Measurements from ENCODE around the gene JMY.

Gene JMY

DNA sequence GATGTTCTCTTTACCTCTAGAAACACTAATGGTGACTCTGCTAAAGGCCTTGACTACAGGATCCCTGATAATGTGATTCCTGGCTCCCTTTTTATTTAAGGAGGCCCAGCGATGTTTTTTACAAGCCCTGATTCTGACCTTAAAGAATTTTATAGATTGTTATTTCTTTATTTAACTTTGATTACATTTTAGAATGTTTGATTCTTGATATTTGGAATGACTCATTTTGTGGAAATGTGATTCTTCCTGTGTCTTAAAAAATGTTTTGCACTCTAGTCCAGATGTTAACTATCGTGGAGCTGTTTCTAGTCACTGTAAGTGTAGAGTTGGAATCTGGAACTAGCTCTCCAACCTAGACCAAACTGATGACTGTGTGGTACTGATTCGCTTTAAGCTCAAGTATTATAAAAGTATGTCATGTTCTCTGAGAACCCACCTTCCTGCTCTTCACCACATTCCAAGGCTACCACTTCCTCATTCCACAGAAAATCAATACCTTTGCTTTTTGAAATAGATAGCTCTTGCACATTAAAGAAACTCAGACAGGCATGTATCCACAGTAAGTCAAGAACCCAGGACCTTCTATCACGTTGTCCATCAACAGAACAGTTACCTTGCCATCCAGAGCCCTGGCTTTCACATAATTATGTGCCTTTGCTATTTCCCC, 65.2 kb downstream of the JMY start:
- DNase-seq = no peak

DNA sequence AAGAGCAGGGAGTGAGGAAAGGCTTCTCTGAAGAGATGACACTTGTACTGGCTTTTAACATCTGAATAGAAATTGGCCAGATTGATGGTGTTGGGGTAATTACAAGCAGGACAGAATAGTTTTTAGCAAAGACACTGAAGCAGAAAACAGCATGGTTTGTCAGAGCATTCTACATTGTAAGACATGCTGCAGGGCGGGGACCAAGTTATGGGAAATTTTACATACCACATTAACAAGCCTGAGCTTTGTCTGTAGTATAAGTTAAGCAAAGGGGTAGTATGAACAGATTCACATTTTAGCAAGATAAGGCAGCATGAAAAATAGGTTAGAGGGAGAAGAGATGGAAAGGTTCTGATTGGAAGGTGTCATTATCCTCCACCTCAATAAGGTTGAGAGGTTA, 66.5 kb downstream of the JMY start:
- no peak for DNase-seq

- no peak for DNase-seq
Measured at GRCh38 chr5:79305706-79306105, 69.8 kb downstream of the JMY start.

DNA sequence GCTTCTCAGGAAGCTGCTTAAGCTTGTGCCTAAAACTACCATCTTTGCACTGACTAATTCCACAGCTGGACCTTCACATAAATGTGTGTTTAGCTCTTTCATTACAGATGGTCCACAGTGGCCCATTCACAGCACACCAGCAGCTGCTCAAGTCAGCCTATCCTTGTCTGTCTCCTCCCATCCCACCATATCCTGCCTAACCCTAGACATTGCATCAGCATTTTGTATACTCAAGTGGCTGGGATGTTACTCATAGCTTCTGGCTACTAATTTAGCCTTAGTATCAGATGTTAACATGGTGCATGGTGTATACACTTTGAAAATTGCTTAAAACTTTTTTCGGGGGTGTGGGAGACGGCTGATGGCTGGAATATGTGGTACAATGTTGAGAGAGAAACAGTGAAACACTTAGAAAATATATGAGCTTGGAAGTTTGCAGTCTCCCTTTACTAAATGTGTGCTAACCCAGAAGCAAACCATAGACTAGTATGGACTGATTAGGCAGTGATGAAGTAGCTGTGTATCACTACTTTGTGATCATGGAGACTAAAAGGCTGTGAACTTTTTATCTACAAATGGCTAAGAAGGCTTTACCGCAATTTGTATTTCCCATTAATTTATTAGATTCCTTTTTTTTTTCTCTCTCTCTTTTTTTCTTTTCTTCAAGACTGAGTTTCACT, 83.1 kb downstream of the JMY start:
- DNase-seq = no peak

DNA sequence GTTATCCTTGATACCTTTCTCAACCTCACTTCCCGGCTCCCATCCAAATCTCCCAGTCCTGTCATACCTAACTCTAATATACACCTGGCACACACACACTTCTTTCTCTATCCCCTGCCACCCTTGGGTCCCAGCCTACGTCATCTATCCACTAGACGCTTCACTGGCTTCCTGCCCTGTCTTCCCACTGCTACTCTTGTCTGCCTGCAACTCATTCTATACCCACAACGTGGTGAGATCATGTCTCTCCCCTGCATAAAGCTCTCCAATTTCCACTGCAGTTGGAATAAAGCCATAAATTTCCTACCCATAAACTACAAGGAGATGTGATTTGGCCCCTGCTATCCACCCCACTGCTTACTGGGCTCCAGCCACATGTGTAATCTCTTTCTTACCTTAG, 93.5 kb downstream of the JMY start:
- DNase-seq = no peak

- no peak for DNase-seq
Measured at GRCh38 chr5:79330071-79330470, 94.1 kb downstream of the JMY start.

DNA sequence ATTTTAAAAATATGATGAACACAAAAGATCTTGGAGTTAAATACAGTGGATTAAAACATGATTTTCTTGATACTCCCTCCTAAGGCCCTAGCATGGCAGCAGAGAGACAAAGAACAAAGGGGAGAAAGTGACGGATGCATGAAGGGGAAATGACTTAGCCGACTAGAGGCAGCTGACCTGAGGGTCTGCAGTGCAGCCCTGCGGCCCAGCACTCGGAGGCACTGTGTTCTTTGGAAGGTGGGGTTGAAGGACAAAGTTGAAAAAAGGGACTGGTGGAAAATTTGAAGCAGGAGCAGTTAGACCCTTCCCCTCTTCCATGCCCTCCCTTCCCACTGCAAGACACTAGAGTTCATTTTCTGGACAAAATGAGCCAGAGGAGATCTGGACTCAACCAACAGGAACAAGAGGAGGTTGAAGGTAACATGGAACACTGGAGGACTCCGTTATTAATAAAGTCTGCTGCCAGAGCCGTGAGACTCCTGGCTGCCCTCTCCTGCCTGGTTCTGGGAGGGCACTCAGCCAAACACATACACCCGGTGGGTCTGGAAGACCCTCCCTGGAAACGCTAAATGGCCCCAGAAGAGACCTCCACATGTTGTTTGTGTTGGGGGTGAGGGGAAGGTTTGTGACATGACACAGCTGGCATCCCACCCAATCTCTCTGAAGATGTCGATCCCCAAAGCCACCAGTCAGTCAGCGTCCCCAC, 98.1 kb downstream of the JMY start:
- DNase-seq = no peak

DNA sequence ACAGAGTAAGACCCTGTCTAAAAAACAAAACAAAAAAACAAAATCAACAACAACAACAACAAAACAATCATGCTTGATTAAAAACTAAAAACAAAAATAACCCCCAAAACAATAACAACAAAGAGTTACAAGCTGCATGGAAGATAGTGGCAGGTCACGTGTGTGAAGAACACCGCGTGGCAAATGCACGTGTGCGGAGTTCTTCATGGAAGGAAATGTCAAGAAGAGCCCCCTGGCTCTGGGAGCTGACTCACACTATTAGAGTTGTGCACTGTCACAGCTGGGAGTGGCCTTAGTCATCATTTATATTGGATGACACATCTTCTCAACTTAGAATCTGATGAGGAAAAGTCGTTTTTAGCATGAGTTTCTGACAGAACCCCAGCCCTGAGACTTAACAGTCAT, 110.5 kb downstream of the JMY start:
- no peak for DNase-seq

DNA sequence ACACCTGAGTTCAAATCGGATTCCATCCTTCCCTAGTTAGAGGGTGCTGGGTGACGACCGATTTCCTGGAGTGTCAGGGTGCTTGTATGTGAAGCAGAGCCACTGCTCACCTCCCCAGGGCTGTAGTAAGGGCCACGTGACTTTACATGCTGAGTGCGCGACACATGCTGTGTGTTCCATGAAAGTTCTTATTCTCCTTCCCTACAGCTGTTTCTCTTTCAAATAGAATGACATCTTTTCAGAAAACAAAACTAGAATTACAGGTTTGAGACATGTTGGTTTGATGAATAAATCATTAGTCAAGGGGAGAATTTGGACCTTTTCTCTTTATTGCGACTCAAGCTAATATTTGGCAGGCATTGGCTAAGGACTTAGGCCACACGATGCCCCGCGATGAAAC, 113.1 kb downstream of the JMY start:
- no peak for DNase-seq

GRCh38 chr5:79349881-79350280, 114.0 kb downstream of the JMY start:
- DNase-seq = no peak

DNA sequence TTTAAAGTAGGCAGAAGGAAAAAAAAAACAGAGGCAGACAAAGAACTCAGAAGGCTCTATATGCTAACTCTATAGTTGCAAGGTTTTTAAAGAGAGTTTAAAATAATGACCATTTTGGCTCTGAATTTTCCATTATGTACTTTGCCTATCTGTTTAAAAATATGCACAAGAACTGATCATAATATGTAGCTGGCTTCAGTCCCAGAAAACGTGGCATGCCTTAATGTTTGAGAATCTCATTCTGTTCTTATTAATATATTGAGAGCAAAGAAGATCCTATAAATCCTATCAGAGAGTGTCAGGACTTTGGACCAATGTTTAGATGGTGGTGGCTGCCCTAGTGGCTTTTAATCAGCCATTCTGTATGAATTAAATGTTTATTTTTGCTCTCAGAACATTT, 121.5 kb downstream of the JMY start:
- no peak for DNase-seq

Data from CD4-positive, alpha-beta T cell treated with Interleukin-1 beta for 1 hour (primary cell).